ENCODE data around the gene G3BP1. TPM values are rescaled to one million over a fixed set of nuclear protein-coding genes. Genes with fewer than 3 reads are reported as not detected.
A peak's percentile ranks its signal among the peaks of the same experiment; 100 is the strongest.

G3BP1 gene
- total and polyA plus RNA-seq, 2 of the 13 experiments (the other 11 are each of a cell fraction or from before 2014, with no cell fraction given), result 36.7 to 320 TPM

- TF ChIP-seq ZNF142 (CRISPR knock-in tag; IDR thresholded peaks at IDR 0.05) (no peak), TEAD2 (CRISPR knock-in tag; IDR thresholded peaks at IDR 0.05) (no peak), PPARG (CRISPR knock-in tag; conservative IDR thresholded peaks at IDR 0.05) (peak; percentile 28; the same call in 1 of the 2 replicates), ZNF878 (CRISPR knock-in tag; IDR thresholded peaks at IDR 0.05) (peak; percentile 89; the same call in 1 of the 2 replicates), IRX3 (CRISPR knock-in tag; IDR thresholded peaks at IDR 0.05; ENCODE audit: borderline replicate concordance, low read depth) (no peak), ZNF768 (CRISPR knock-in tag; IDR thresholded peaks at IDR 0.05) (no peak), RCOR2 (CRISPR knock-in tag; IDR thresholded peaks at IDR 0.05) (peak; percentile 47; the same call in 1 of the 2 replicates), ATF2 (CRISPR knock-in tag; IDR thresholded peaks at IDR 0.05) (peak; percentile 47; the same call in 1 of the 2 replicates), ZNF331 (CRISPR knock-in tag; IDR thresholded peaks at IDR 0.05) (peak; percentile 56; the same call in 1 of the 2 replicates), ELF1 (CRISPR knock-in tag; IDR thresholded peaks at IDR 0.05) (no peak), ZNF484 (CRISPR knock-in tag; IDR thresholded peaks at IDR 0.05; ENCODE audit: borderline replicate concordance, low read depth) (no peak), CREM (IDR thresholded peaks at IDR 0.05) (peak; percentile 78), CREM (CRISPR knock-in tag; IDR thresholded peaks at IDR 0.05) (no peak), PHF8 (CRISPR knock-in tag; IDR thresholded peaks at IDR 0.05) (peak; percentile 27; the same call in 1 of the 2 replicates), ERF (CRISPR knock-in tag; IDR thresholded peaks at IDR 0.05) (0 out of 2 replicates have a peak, but pooled peaks have one; percentile 67), JUNB (CRISPR knock-in tag; IDR thresholded peaks at IDR 0.05; ENCODE audit: borderline replicate concordance) (no peak), ZNF34 (CRISPR knock-in tag; IDR thresholded peaks at IDR 0.05; ENCODE audit: borderline replicate concordance) (0 out of 2 replicates have a peak, but pooled peaks have one; percentile 49), CCDC6 (CRISPR knock-in tag; IDR thresholded peaks at IDR 0.05) (0 out of 2 replicates have a peak, but pooled peaks have one; percentile 23), MBD4 (IDR thresholded peaks at IDR 0.05; ENCODE audit: borderline replicate concordance, low read length) (0 out of 2 replicates have a peak, but pooled peaks have one; percentile 42), POLR2A (IDR thresholded peaks at IDR 0.05; ENCODE audit: insufficient read depth in 1 of 2, low read depth in 2 of 2, low read length in 2 of 2) (no peak), RXRA (CRISPR knock-in tag; IDR thresholded peaks at IDR 0.05) (peak; percentile 71; the same call in 1 of the 2 replicates), ZMYM4 (CRISPR knock-in tag; IDR thresholded peaks at IDR 0.05) (peak; percentile 81)
- TF ChIP-seq, protein P1, sequence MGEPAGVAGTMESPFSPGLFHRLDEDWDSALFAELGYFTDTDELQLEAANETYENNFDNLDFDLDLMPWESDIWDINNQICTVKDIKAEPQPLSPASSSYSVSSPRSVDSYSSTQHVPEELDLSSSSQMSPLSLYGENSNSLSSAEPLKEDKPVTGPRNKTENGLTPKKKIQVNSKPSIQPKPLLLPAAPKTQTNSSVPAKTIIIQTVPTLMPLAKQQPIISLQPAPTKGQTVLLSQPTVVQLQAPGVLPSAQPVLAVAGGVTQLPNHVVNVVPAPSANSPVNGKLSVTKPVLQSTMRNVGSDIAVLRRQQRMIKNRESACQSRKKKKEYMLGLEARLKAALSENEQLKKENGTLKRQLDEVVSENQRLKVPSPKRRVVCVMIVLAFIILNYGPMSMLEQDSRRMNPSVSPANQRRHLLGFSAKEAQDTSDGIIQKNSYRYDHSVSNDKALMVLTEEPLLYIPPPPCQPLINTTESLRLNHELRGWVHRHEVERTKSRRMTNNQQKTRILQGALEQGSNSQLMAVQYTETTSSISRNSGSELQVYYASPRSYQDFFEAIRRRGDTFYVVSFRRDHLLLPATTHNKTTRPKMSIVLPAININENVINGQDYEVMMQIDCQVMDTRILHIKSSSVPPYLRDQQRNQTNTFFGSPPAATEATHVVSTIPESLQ (CRISPR knock-in tag; conservative IDR thresholded peaks at IDR 0.05), result 0 out of 2 replicates have a peak, but pooled peaks have one; percentile 24
- TF ChIP-seq, protein P2, sequence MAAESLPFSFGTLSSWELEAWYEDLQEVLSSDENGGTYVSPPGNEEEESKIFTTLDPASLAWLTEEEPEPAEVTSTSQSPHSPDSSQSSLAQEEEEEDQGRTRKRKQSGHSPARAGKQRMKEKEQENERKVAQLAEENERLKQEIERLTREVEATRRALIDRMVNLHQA (CRISPR knock-in tag; IDR thresholded peaks at IDR 0.05), result no peak
These were observed 48.1 kb downstream of the G3BP1 start (continued) for GRCh38 chr5:151819830-151820229.

Measured in HepG2 (cell line).